GM12892 (cell line): ENCODE measurements around the gene ARFGEF3.
A peak's percentile ranks its signal among the peaks of the same experiment; 100 is the strongest.

Experiments used
- DNase-seq: peaks from one replicate; pipeline ENCODE4 v3.0.0; 2011; ENCODE audit not compliant: insufficient read length
- FAIRE-seq: peaks from 2 replicates; lab custom pipeline; 2011; peaks lifted over from hg19 to GRCh38; lab: Jason Lieb, UNC
- POLR2A ChIP-seq: IDR thresholded peaks from 2 replicates; pipeline ENCODE4 v1.6.1; 2011; ENCODE audit warnings: low read depth, low read length, control low read depth
- POLR2AphosphoS5 ChIP-seq: IDR thresholded peaks from 2 replicates; pipeline ENCODE4 v1.6.1; 2011; ENCODE audit warnings: low read depth, low read length, control low read depth
- TAF1 ChIP-seq: IDR thresholded peaks from 2 replicates; pipeline ENCODE4 v1.6.1; 2011; ENCODE audit warnings: low read depth, mild to moderate bottlenecking, control low read depth, low read length, borderline replicate concordance

ARFGEF3 gene

DNA sequence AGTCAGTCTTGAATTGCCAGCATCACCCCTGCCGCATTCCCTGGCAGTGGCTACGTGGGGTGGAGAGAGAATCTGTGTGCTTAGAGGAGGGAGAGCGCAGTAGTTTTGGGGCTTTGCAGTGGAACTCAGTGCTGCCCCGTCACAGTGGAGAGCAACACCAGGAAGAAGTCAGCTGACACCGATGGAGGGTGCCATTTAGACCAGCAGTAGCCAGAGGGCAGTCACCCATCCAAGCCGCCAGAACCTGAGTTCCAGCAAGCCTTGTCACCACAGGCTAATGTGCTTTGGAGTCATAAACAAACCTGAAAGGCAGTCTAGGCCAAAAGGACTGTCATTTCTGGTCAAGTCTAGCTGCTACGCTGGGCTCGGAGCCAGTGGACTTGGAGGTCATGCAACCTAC, 32.5 kb upstream of the ARFGEF3 start:
- DNase-seq (no peak), FAIRE-seq (no peak)
- TF ChIP-seq POLR2AphosphoS5 (no peak), POLR2A (no peak), TAF1 (no peak)

DNA sequence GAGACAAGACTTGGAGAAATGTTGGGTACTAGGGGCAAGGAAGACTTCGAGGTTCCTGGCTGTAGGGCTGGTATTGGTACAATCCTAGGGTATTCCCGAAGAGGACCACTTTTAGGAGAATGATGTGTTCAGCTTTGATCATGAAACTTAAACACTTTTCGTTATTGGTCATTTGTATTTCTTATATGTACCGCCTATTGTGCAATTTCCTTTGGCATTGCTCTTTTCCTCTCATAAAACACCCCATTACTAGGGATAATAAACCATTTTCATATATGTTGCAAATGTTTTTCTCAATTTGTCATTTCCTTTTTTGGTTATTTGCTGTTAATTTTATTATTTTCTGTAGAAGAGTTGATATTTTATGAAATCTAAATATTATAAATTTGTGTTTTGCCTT, 18.9 kb upstream of the ARFGEF3 start:
- TF ChIP-seq TAF1: no peak
- no peak for TF ChIP-seq POLR2AphosphoS5
- no peak for TF ChIP-seq POLR2A
- DNase-seq (no peak), FAIRE-seq (no peak)

DNA sequence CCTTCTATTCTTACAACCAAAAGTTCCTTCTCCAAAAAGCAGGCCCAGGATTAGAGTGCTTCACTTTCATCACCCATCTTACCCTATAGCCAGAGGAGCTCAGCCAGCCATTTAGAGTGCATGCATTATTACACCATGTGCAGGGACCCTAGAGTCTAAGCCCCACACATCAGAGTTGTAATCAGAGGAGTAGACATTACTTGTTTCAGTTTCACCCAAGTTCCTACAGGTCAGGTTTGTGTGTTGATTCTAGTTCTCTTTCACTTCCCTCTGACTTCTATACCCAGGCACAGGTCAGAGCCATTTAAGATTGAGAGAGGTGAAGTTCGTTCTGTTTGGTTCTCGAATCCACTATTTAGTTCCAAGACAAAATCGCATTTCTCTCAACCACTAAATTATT, 16.3 kb upstream of the ARFGEF3 start:
- FAIRE-seq: peak; percentile 38

DNA sequence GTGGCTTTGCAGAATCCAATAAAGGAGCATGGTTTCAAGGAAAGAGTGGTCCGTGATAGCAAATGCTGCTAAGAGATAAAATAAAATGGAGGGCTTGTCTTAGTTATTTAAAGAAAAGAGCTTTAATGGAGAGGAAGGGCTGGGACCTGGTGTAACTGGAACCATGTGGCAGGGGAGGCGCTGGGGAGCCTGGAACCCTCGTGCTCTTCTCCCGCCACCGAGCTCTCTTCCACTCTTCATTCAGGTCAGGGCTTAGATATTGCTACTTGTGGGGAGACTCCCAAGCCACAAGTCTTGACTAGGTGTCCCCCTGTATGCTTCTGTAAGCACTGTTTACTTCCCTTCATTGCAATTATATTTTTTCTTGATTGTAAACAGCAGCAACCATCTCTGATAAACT, 15.2 kb upstream of the ARFGEF3 start:
- no peak for TF ChIP-seq TAF1
- TF ChIP-seq POLR2A: no peak
- TF ChIP-seq POLR2AphosphoS5: no peak
- no peak for DNase-seq
- no peak for FAIRE-seq

More for the DNA sequence above, 16.3 kb upstream of the ARFGEF3 start:
- TF ChIP-seq POLR2AphosphoS5 (no peak), TAF1 (no peak), POLR2A (no peak)
- DNase-seq: no peak

DNA sequence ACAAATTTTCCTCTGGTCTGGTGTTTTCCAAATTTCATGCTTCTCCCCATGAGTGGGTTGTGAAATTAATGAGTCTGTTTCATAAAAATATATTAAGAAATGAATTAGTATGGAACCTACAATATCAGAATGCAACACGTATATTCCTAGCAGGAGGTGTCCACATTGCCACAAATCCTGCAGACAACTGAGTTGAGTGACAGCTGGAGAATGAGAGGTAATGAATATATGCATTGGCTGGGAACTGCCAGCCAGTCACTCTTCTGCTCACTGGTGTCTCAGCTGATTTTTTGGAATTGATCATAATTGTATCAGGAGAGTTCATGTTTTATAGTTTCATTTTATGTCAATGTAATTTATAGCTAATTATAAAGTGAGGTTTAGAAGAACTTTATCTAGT, 6.3 kb upstream of the ARFGEF3 start:
- FAIRE-seq: no peak
- no peak for TF ChIP-seq TAF1
- TF ChIP-seq POLR2AphosphoS5: no peak
- no peak for TF ChIP-seq POLR2A
- no peak for DNase-seq

DNA sequence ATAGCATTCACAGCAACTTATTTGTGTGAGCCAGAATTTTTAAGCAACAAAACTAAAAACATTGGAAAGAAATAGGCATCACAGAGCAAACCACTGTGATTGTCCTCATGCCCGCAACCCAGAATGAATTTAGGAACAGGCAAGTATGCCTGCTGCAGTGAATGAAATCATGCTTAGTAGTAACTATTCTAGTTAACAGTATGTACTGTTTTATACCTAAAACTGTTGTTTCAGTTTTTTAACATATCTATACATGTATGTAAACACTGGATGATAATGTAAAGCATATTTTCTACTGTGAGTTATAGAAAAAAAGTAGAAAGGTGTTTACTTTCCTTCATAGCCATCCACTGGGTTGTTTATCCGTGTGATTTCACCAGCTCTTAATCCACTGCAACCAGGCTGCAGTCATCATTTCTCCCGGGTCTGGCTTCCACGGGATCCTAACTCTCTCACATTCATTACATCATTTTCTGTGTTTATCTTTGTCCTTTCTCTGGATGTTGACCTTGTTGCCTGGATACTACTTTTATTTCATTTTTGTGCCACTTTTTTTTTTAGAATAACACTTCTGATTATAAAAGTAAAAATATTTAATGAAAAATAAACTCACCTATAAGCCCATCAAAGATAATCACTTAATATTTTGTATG, 3.6 kb upstream of the ARFGEF3 start:
- TF ChIP-seq TAF1 (no peak), POLR2AphosphoS5 (no peak), POLR2A (no peak)
- DNase-seq (no peak), FAIRE-seq (no peak)

DNA sequence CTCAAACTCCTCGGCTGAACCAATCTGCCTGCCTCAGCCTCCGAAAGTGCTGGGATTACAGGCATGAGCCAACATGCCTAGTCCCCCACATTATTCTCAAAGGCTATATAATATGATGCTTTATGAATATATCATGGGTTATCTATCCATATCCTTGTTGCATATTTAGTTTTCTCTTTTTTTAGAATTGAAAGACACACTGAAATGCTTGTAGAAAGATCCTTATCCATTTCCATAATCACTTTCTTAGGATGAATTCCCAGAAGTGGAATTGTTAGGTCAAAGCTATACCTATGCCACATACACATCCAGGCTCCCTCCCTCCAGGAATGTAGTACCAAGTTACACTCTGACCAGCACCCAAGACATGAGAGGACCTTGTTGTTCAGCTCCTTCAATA, 2.5 kb upstream of the ARFGEF3 start:
- no peak for TF ChIP-seq POLR2AphosphoS5
- TF ChIP-seq POLR2A: no peak
- TF ChIP-seq TAF1: no peak
- DNase-seq: no peak
- no peak for FAIRE-seq

DNA sequence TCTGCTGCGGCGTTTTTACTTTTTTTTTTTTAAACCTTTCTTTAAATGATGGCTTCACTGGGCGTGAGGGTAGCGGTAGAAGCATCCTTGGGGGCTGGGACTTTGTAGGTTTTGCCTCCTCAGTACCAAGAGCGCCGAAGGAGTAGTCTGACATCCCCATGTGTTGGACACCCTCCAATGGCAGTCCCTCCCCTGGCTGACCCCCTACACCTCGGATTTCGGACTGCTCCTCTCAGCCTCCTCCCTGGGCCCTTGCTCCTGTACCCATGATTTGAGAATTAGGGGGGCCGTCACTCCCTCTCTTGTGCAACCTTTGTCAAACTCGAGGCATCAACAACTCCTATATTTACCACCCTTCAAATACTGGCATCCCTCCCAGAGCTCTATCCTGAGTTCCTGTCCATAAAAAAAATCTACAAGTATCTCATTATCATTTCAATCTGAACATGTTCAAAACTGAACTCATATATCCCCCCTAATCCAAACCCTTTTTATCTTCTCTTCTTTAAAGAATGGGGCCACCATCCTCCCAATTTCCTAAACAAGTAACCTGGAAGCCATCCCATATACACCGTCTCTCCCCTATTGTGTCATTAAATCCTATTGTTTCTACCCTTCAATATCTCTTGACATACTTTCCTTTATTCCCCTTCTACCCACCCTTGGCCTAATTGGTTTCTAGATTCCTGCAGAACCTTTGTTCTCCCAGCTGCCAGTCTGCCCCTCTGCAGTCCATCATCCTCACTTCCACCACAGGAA, 1.2 kb upstream of the ARFGEF3 start:
- no peak for DNase-seq
- no peak for FAIRE-seq
- TF ChIP-seq TAF1: no peak
- TF ChIP-seq POLR2A: no peak
- no peak for TF ChIP-seq POLR2AphosphoS5

DNA sequence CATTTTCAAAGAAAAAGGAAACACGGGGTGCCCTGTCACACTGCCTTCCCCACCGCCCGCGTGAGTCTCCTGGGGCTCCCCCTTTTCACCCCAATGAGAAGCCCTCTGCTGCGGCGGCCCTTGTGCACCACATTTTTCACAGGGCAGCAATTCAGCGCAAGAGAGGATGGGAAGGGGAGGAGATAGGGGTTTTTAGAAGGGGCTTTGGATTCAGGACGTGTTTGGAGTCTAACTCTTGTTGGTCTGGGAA, 726 bp upstream of the ARFGEF3 start:
- no peak for FAIRE-seq
- TF ChIP-seq POLR2A (no peak), TAF1 (no peak), POLR2AphosphoS5 (no peak)
- no peak for DNase-seq

DNA sequence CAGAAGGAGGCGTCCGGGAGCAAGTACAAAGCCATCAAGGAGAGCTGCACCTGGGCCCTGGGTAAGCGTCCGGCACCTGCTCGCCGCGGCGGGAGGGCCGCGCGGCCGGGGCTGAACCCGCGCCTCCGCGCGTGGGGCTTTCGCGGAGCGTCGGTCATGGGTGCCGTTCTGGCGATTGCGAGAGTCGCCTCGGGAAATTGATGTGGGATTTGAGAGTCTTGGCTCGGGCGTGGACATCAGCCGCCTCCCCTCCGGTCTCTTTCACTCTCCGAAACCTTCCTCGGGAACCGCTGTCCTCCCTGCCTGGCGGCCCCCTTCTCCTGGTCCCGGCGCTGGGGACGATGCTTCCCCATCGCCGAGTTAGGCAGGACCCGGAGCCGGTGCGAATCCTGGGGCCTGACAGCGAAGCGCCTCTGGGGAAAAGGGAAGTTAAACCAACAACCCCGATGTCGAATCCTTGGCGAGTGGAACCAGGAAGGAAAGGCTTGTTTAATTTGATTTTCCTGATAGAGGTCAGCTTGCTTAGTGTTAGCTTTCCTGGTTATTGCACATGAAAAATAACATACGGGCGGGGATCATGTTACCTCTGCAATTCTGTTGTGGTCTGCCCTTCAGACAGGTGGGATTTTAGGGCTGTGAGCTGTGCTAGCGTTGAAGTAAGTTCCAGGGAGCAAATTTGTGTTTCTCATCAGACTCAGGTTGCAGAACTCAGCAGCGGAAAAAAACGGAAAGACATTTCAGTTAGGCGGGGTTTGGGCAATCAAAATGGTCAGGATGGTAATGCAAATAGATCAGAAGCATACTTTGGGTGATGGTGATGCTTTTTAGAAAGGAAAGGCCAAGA, 594 bp downstream of the ARFGEF3 start:
- DNase-seq (peak; percentile 13), FAIRE-seq (no peak)
- TF ChIP-seq POLR2A: no peak
- no peak for TF ChIP-seq TAF1
- no peak for TF ChIP-seq POLR2AphosphoS5

DNA sequence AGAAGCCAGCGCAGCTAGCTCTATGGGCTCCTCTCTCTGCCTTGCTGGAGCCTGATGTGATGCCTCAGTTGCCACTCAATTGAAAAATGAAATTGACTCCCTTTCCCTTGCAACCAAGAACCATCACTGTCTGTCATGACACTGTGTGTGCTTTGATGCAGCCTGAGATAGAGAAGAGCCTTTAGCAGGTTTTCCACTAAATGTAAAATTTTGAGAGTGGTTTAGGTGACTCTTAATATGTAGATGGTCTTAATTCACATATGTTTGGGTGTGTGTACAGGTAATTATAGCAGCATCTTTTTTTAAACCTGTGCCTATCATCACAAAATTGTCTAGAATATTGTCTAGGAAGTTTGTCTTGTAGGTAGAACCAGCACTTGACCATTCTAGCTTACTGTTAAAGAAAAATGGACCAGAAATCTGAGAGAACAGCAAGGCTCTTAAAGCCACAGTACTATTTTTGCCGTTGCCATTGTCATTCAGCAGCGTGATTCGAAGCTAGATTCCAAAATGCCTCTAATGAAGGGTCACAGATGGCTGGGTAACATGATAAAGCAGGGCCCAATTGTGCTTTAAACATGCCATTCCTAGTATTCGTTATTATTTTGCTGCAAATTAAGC, 1.3 kb downstream of the ARFGEF3 start:
- no peak for FAIRE-seq
- DNase-seq: no peak
- TF ChIP-seq POLR2A: no peak
- TF ChIP-seq POLR2AphosphoS5: no peak
- TF ChIP-seq TAF1: no peak

DNA sequence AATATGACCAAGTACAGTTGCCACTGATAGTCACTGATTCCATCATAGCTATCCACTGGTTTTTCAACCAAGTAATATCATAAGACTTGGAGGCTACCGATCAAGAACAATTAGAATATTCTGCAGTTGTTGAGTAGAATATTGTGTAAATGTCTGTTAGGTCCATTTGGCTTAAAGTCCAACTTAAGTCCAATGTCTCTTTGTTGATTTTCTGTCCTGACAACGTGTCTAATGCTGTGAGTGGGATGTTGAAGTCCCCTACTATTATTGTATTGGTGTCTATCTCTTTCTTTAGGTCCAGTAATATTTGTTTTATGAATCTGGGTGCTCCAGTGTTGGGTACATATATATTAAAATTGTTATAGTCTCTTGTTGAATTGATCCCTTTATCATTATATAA, 13.9 kb downstream of the ARFGEF3 start:
- no peak for DNase-seq
- no peak for FAIRE-seq
- TF ChIP-seq POLR2AphosphoS5 (no peak), POLR2A (no peak), TAF1 (no peak)
